ENCODE data around the gene TREML1.

DNA sequence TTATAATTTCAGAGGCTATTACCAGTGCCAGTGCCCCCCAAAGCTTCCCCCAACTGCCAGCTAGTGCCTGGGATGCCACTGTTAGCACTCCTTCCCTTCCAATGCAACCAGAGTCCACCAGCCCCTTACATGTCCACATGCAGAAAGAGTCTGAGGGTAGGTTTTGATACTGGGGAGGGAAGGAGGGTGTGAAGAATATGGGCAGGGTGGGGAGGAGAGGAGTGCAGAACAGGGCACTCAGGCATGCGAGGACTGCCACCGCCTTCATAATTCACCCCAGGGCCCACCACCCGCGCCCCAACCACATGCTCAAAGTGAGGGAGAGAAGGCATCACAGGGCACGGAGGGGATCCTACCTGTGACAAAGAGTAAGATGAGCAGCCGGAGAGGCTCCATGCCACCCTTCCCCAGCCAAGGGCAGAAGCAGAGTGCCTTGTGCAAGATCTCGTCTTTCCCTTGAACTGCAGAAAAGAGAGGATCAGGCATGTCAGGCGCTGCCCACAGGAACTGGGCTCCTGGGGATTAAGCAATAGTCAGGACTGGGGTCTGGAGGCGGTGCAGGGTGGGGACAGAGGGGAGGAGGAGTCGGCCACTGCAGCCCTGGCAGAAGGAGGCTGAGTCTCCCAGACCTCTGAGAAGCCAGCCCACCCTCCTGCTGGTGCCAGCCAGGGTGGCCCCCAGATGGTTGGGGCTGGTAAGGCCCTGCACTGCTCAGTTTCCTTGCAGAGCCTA is 8.7 kb upstream of the TREML1 start, which contains the start of gene TREM2:
- TF ChIP-seq POLR2A (IDR thresholded peaks at IDR 0.05; ENCODE audit: low read length) (no peak), GATA1 (IDR thresholded peaks at IDR 0.05; ENCODE audit: low read depth, low read length) (no peak)

All from erythroblast (primary cell).